Activated CD4-positive, alpha-beta T cell treated with anti-CD3 and anti-CD28 coated beads, Interleukin-2, amount 50 U/mL, for 16 hours (primary cell): ENCODE data around the gene BTG2.
"Not testable (repeated sequence)": the region's sequence is repeated elsewhere in the genome, so short reads cannot be mapped to it uniquely, and the experiment has no call there.

Source experiments
- DNase-seq: peaks from one replicate; pipeline ENCODE4 v3.0.0-alpha.2; 2020

Gene BTG2

GRCh38 chr1:203304919-203305808 lies at the start of gene BTG2:
Gene BTG2, plus strand, starts transcription at chr1:203305519. Its CDS starts 88 bp downstream, at chr1:203305607.
- DNase-seq = peak; percentile 93

GRCh38 chr1:203256636-203257035 lies 48.7 kb upstream of the BTG2 start:
- DNase-seq = not testable (repeated sequence)

- DNase-seq = no peak
These were observed 41.8 kb upstream of the BTG2 start for GRCh38 chr1:203263496-203263895.

GRCh38 chr1:203264052-203264501 lies 41.2 kb upstream of the BTG2 start:
- no peak for DNase-seq

- no peak for DNase-seq
These were observed 39.8 kb upstream of the BTG2 start for GRCh38 chr1:203265541-203265940.

- DNase-seq = not testable (repeated sequence)
These were observed 39.2 kb upstream of the BTG2 start for GRCh38 chr1:203266140-203266539.

- peak; percentile 90 for DNase-seq
These were observed 37.9 kb upstream of the BTG2 start for GRCh38 chr1:203267347-203267846.

GRCh38 chr1:203267912-203268311 lies 37.4 kb upstream of the BTG2 start:
- no peak for DNase-seq

GRCh38 chr1:203268901-203269653 lies 36.2 kb upstream of the BTG2 start:
- peak; percentile 78 for DNase-seq

- DNase-seq = no peak
These were observed 35.7 kb upstream of the BTG2 start for GRCh38 chr1:203269654-203270020.

GRCh38 chr1:203270448-203270847 lies 34.9 kb upstream of the BTG2 start:
- DNase-seq = no peak

GRCh38 chr1:203271018-203271743 lies 34.1 kb upstream of the BTG2 start:
- DNase-seq = peak; percentile 78

- DNase-seq = no peak
These were observed 33.2 kb upstream of the BTG2 start for GRCh38 chr1:203271962-203272632.

GRCh38 chr1:203272633-203273205 lies 32.6 kb upstream of the BTG2 start:
- no peak for DNase-seq

- peak; percentile 93 for DNase-seq
These were observed 32.0 kb upstream of the BTG2 start for GRCh38 chr1:203273206-203273868.

- no peak for DNase-seq
These were observed 31.3 kb upstream of the BTG2 start for GRCh38 chr1:203273869-203274602.

- no peak for DNase-seq
These were observed 30.5 kb upstream of the BTG2 start for GRCh38 chr1:203274603-203275381.

GRCh38 chr1:203275656-203276272 lies 29.6 kb upstream of the BTG2 start:
- DNase-seq = no peak

- DNase-seq = no peak
These were observed 28.9 kb upstream of the BTG2 start for GRCh38 chr1:203276408-203276807.
